Activated CD4-positive, CD25-positive, alpha-beta regulatory T cell (primary cell): ENCODE data around the gene ZNF691.
"Not testable (repeated sequence)": the region's sequence is repeated elsewhere in the genome, so short reads cannot be mapped to it uniquely, and the experiment has no call there.

Source experiments
- DNase-seq, 4 experiments: peaks; one replicate each; lab custom pipeline; 2025; lab: John Stamatoyannopoulos, UW

Gene ZNF691

GRCh38 chr1:42859366-42859765 is 13.0 kb downstream of the ZNF691 start:
- not testable (repeated sequence) for DNase-seq

- DNase-seq = no peak
Observed at GRCh38 chr1:42860339-42861013, 14.1 kb downstream of the ZNF691 start.

- no peak for DNase-seq
Observed at GRCh38 chr1:42861014-42861399, 14.6 kb downstream of the ZNF691 start.

- DNase-seq = no peak
Observed at GRCh38 chr1:42866549-42866948, 20.1 kb downstream of the ZNF691 start.

- not testable (repeated sequence) for DNase-seq
Observed at GRCh38 chr1:42868466-42868865, 22.1 kb downstream of the ZNF691 start.

- not testable (repeated sequence) for DNase-seq
Observed at GRCh38 chr1:42869254-42869653, 22.8 kb downstream of the ZNF691 start.

- DNase-seq = not testable (repeated sequence)
Observed at GRCh38 chr1:42869751-42870150, 23.3 kb downstream of the ZNF691 start.

GRCh38 chr1:42873108-42873507 is 26.7 kb downstream of the ZNF691 start:
- DNase-seq = not testable (repeated sequence)

GRCh38 chr1:42873670-42874069 is 27.3 kb downstream of the ZNF691 start:
- DNase-seq = no peak

- no peak for DNase-seq
Observed at GRCh38 chr1:42876009-42876408, 29.6 kb downstream of the ZNF691 start.

- DNase-seq = no peak
Observed at GRCh38 chr1:42877380-42877779, 31.0 kb downstream of the ZNF691 start.

- DNase-seq = no peak
Observed at GRCh38 chr1:42880384-42880783, 34.0 kb downstream of the ZNF691 start.

GRCh38 chr1:42886046-42886739 is 39.8 kb downstream of the ZNF691 start:
- no peak for DNase-seq

- no peak for DNase-seq
Observed at GRCh38 chr1:42886800-42887199, 40.4 kb downstream of the ZNF691 start.

- DNase-seq = no peak
Observed at GRCh38 chr1:42887366-42887765, 41.0 kb downstream of the ZNF691 start.

GRCh38 chr1:42888013-42888633 is 41.7 kb downstream of the ZNF691 start:
- DNase-seq = no peak

- DNase-seq = no peak
Observed at GRCh38 chr1:42889264-42889663, 42.9 kb downstream of the ZNF691 start.

GRCh38 chr1:42891465-42892138 is 45.2 kb downstream of the ZNF691 start:
- no peak for DNase-seq

GRCh38 chr1:42899960-42900359 is 53.5 kb downstream of the ZNF691 start:
- DNase-seq = not testable (repeated sequence)
